WERI-Rb-1 (cell line): Measurements from ENCODE around the gene PCMTD2.

Source experiments
- DNase-seq: peaks from one replicate; pipeline ENCODE4 v3.0.0-alpha.2; 2020
- H3K27ac ChIP-seq: fragments of 250-450 bp; sonication (Bioruptor Pico); 2 replicates; pipeline ENCODE4 v1.5.1; 2020; ENCODE audit warnings: mild to moderate bottlenecking, moderate library complexity
- H3K27me3 ChIP-seq: fragments of 250-450 bp; sonication (Bioruptor Pico); 2 replicates; pipeline ENCODE4 v1.5.1; 2021; ENCODE audit warnings: mild to moderate bottlenecking, low read depth, moderate library complexity; ENCODE audit not compliant: insufficient read depth, severe bottlenecking
- H3K36me3 ChIP-seq: fragments of 250-450 bp; sonication (Bioruptor Pico); 2 replicates; pipeline ENCODE4 v1.5.1; 2020; ENCODE audit warnings: mild to moderate bottlenecking, moderate library complexity
- H3K4me3 ChIP-seq: 2 replicates; pipeline ENCODE4 v1.5.1; 2011; ENCODE audit warnings: low read depth, mild to moderate bottlenecking, control low read depth, low read length
- H3K9me3 ChIP-seq: fragments of 250-450 bp; sonication (Bioruptor Pico); 2 replicates; pipeline ENCODE4 v1.5.1; 2021; ENCODE audit warnings: mild to moderate bottlenecking, moderate library complexity; ENCODE audit not compliant: severe bottlenecking
- TF ChIP-seq, protein P1 (sequence below): IDR thresholded peaks from 2 replicates; pipeline ENCODE4 v1.5.1; 2011; ENCODE audit warnings: low read depth, mild to moderate bottlenecking, control low read depth, inconsistent platforms, low read length

PCMTD2 gene

DNA sequence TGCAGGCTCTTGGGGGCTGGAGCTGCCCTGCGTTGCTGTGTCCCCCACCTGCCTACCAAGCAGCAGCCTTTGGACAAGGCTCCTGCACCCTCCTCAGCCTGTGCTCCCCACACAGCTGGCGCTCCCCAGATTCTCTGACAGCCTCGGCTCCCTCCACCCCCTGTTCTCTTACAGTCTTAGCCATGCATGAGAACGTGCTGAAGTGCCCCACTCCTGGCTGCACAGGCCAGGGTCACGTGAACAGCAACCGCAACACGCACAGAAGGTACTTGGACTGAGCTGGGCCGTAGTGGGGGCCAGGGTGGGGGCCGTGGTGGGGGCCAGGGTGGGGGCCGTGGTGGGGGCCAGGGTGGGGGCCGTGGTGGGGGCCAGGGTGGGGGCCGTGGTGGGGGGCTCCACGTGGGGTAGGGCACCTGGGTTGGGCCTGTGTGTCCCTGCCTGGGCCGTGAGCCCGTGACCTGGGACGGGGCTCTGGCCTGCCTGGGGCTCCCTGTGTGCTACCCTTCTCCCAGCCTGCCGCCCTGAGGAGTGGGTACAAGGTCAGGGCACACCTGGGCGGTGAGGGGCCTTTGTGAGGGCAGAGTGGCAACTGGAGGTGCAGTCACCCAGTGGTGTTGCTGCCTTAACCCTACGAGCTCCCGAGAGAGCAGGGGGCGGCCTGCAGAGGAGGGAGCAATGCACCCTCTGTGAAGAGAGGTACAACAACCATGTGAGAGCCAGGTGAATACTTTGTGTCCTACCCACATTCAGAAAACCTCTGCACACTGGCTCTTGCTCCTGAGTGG is 43.5 kb upstream of the PCMTD2 start:
- Histone ChIP-seq H3K4me3 (no peak overlapping the region), H3K27me3 (no peaks in the 10 kb centered on the region), H3K9me3 (no peaks in the 10 kb centered on the region), H3K27ac (no peak overlapping the region; the same call in 1 of the 2 replicates), H3K36me3 (no peaks in the 10 kb centered on the region)
- DNase-seq, result no peak
- TF ChIP-seq, protein P1, sequence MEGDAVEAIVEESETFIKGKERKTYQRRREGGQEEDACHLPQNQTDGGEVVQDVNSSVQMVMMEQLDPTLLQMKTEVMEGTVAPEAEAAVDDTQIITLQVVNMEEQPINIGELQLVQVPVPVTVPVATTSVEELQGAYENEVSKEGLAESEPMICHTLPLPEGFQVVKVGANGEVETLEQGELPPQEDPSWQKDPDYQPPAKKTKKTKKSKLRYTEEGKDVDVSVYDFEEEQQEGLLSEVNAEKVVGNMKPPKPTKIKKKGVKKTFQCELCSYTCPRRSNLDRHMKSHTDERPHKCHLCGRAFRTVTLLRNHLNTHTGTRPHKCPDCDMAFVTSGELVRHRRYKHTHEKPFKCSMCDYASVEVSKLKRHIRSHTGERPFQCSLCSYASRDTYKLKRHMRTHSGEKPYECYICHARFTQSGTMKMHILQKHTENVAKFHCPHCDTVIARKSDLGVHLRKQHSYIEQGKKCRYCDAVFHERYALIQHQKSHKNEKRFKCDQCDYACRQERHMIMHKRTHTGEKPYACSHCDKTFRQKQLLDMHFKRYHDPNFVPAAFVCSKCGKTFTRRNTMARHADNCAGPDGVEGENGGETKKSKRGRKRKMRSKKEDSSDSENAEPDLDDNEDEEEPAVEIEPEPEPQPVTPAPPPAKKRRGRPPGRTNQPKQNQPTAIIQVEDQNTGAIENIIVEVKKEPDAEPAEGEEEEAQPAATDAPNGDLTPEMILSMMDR, result no peak

GRCh38 chr20:64212755-64213154 is 42.8 kb upstream of the PCMTD2 start:
- Histone ChIP-seq H3K9me3 (no peaks in the 10 kb centered on the region), H3K27ac (no peak overlapping the region; the same call in 1 of the 2 replicates), H3K4me3 (no peak overlapping the region), H3K36me3 (no peaks in the 10 kb centered on the region), H3K27me3 (no peaks in the 10 kb centered on the region)
- peak; percentile 50 for DNase-seq
- TF ChIP-seq, protein P1, result no peak

DNA sequence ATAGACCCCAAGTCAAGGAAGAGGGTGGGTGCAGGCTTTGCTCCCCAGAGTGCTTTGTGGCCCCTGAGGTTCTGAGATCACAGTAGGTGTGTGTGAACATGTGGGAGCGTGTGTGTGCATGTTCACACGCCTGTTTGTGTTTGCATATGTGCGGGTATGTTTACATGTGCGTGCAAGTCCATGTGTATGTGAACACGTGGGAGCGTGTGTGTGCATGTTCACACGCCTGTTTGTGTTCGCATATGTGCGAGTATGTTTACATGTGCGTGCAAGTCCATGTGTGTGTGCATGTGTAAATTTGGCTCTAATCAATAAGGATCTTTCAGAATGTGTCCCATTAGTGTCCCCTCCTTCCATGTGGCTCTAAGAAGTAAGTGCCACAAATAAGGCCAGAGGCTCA is 41.4 kb upstream of the PCMTD2 start:
- Histone ChIP-seq H3K36me3 (no peaks in the 10 kb centered on the region), H3K27me3 (no peaks in the 10 kb centered on the region)
- TF ChIP-seq, protein P1, result no peak

GRCh38 chr20:64214952-64215351 is 40.6 kb upstream of the PCMTD2 start:
- no peaks in the 10 kb centered on the region for H3K27me3 ChIP-seq
- DNase-seq, result no peak
- TF ChIP-seq, protein P1, result no peak
- no peaks in the 10 kb centered on the region for H3K36me3 ChIP-seq
- H3K9me3 ChIP-seq, result no peaks in the 10 kb centered on the region
- no peak overlapping the region for H3K27ac ChIP-seq
- H3K4me3 ChIP-seq, result no peak overlapping the region

More for the DNA sequence above, 41.4 kb upstream of the PCMTD2 start:
- Histone ChIP-seq H3K9me3 (no peaks in the 10 kb centered on the region), H3K4me3 (no peak overlapping the region), H3K27ac (no peak overlapping the region)
- no peak for DNase-seq

- H3K27ac ChIP-seq, result no peak overlapping the region
- no peaks in the 10 kb centered on the region for H3K27me3 ChIP-seq
These were observed 39.5 kb upstream of the PCMTD2 start for GRCh38 chr20:64216036-64216435.

More at GRCh38 chr20:64216036-64216435, 39.5 kb upstream of the PCMTD2 start:
- Histone ChIP-seq H3K4me3 (no peak overlapping the region), H3K36me3 (no peaks in the 10 kb centered on the region), H3K9me3 (no peaks in the 10 kb centered on the region)
- DNase-seq, result no peak
- TF ChIP-seq, protein P1, result no peak
